ENCODE results near the gene TMEM89.

DNA sequence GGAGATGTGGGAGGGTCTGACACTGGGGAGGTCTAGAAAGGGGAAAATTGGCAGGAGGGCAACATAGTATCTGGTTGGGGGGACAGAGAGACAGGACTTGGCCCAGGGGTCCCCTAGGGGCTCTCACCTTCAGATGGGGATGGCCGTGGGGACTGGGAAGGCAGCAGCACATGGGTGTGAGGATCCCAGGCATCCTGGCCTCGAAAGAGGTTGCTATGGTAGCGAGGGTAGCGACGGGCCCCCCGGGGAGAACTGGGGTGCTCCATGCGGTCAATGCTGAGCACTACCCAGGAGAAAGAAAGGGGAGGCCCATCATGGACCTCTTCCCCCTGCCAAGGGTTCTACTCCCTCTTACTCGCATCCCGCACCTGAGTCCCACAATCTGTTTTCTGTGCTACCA, 26.1 kb upstream of the TMEM89 start:
- TF ChIP-seq, protein P1, sequence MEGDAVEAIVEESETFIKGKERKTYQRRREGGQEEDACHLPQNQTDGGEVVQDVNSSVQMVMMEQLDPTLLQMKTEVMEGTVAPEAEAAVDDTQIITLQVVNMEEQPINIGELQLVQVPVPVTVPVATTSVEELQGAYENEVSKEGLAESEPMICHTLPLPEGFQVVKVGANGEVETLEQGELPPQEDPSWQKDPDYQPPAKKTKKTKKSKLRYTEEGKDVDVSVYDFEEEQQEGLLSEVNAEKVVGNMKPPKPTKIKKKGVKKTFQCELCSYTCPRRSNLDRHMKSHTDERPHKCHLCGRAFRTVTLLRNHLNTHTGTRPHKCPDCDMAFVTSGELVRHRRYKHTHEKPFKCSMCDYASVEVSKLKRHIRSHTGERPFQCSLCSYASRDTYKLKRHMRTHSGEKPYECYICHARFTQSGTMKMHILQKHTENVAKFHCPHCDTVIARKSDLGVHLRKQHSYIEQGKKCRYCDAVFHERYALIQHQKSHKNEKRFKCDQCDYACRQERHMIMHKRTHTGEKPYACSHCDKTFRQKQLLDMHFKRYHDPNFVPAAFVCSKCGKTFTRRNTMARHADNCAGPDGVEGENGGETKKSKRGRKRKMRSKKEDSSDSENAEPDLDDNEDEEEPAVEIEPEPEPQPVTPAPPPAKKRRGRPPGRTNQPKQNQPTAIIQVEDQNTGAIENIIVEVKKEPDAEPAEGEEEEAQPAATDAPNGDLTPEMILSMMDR (IDR thresholded peaks at IDR 0.05), result no peak
- TF ChIP-seq POLR2AphosphoS5 (IDR thresholded peaks at IDR 0.05; ENCODE audit: low read depth, low read length) (no peak), TCF7L2 (IDR thresholded peaks at IDR 0.05; ENCODE audit: low read depth, low read length) (no peak)

All from Panc1 (cell line).